ENCODE measurements around the gene CENPP.

CENPP gene

DNA sequence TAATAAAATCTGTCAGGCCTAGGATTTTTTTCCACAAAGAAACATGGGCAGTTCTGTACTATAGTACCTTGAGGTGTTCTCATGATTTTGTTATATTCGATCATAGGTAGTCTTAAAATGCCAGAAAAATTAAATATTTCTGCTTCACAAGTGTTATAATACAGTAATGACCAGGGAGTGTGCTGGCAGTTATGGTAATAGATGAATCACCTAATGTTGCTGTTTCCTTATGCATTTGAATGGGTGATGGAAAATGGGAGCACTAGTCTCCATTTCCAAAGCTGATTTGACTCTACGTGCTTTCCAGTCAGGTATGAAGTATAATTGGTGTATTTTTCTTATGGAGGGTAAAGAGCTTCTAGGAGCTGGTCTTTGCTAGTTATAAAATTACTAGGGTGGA is 54.9 kb downstream of the CENPP start:
- TF ChIP-seq, protein P1, sequence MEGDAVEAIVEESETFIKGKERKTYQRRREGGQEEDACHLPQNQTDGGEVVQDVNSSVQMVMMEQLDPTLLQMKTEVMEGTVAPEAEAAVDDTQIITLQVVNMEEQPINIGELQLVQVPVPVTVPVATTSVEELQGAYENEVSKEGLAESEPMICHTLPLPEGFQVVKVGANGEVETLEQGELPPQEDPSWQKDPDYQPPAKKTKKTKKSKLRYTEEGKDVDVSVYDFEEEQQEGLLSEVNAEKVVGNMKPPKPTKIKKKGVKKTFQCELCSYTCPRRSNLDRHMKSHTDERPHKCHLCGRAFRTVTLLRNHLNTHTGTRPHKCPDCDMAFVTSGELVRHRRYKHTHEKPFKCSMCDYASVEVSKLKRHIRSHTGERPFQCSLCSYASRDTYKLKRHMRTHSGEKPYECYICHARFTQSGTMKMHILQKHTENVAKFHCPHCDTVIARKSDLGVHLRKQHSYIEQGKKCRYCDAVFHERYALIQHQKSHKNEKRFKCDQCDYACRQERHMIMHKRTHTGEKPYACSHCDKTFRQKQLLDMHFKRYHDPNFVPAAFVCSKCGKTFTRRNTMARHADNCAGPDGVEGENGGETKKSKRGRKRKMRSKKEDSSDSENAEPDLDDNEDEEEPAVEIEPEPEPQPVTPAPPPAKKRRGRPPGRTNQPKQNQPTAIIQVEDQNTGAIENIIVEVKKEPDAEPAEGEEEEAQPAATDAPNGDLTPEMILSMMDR (IDR thresholded peaks at IDR 0.05; ENCODE audit: control extremely low read depth, extremely low read depth, low read depth, missing control alignments), result no peak
- POLR2A ChIA-PET, result no interaction called here
- CTCF ChIA-PET, result interaction anchor here (1.2 kb wide), 1 partner anchor 241 kb away, joined by 4 read pairs; no protein-coding TSS in a partner anchor
- DNase-seq (ENCODE audit: extremely low spot score), result no peak

- ChIA-PET POLR2A (no interaction called here), CTCF (interaction anchor here (1.0 kb wide), 1 partner anchor 213 kb away, joined by 3 read pairs; no protein-coding TSS in a partner anchor)
- no peak for DNase-seq (ENCODE audit: extremely low spot score)
- TF ChIP-seq, protein P1 (IDR thresholded peaks at IDR 0.05; ENCODE audit: control extremely low read depth, extremely low read depth, low read depth, missing control alignments), result no peak
Observed at GRCh38 chr9:92381775-92382174, 56.0 kb downstream of the CENPP start.

DNA sequence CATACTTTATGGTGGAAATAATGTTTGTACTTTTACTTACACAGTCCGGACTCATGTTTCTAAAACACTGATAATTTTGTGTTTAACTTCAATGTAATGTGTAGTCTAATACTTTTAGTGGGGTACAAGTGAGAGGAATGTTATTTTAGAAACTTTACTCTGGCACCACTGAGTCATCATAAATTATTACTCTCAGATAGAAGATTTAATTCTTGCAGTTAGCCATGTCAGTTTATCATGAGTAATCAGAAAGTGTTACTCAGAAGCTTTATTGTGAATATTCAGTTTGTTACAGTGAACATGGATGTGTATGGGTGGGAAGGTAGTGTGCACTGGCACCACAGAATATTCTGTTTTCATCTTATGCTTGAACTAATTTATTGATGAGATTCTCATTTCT is 58.6 kb downstream of the CENPP start:
- TF ChIP-seq, protein P1 (IDR thresholded peaks at IDR 0.05; ENCODE audit: control extremely low read depth, extremely low read depth, low read depth, missing control alignments), result no peak
- CTCF ChIA-PET, result interaction anchor here (0.9 to 1.4 kb wide), 2 partner anchors 16 to 36 kb away, joined by 3 read pairs; no protein-coding TSS in a partner anchor
- DNase-seq (ENCODE audit: extremely low spot score), result no peak
- POLR2A ChIA-PET, result no interaction called here

DNA sequence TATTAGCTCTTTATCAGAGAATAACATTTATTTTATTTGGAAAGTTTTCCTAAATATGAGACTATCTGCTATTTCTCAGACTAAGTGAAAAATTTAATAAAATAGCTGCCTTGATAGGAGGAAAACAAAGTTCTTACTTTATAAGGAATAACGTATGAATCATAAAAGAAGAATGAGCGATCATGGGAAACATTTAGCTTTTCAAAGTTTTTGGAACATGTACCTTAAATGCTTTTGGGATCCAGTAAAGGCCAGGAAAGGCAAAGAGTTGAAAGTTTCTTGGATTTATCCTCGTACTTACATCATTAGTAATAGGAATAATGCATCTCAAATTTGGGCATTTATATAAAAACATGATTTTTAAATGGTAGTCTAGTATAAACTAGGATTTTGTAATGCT is 59.2 kb downstream of the CENPP start:
- ChIA-PET CTCF (interaction anchor here (1.4 kb wide), 1 partner anchor 17 kb away, joined by 3 read pairs; no protein-coding TSS in a partner anchor), POLR2A (no interaction called here)
- TF ChIP-seq, protein P1 (IDR thresholded peaks at IDR 0.05; ENCODE audit: control extremely low read depth, extremely low read depth, low read depth, missing control alignments), result no peak
- DNase-seq (ENCODE audit: extremely low spot score), result no peak

GRCh38 chr9:92385477-92385876 is 59.7 kb downstream of the CENPP start:
- ChIA-PET CTCF (no interaction called here), POLR2A (no interaction called here)
- TF ChIP-seq, protein P1 (IDR thresholded peaks at IDR 0.05; ENCODE audit: control extremely low read depth, extremely low read depth, low read depth, missing control alignments), result no peak
- no peak for DNase-seq (ENCODE audit: extremely low spot score)

DNA sequence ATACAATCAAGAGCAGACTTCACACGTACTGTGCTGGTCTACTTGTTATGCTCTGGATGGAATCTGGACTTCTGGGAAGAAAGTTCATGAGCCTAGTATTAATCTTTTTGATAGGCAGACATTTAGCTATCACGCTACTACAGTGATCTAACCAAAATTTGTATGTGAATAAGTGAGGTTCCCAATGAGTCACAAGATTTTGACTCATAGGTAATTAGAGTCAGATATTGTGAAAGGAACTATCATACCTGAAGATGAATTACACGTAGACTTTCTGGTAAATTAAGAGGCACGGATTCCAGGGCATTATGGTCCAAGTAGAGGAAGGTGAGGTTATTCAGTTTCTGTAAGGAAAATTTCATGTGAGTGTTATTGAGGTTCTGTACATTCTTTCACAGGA is 60.2 kb downstream of the CENPP start:
- TF ChIP-seq, protein P1 (IDR thresholded peaks at IDR 0.05; ENCODE audit: control extremely low read depth, extremely low read depth, low read depth, missing control alignments), result no peak
- POLR2A ChIA-PET, result no interaction called here
- CTCF ChIA-PET, result no interaction called here
- no peak for DNase-seq (ENCODE audit: extremely low spot score)

- CTCF ChIA-PET, result interaction anchor here (1.2 kb wide), 1 partner anchor 126 kb away, joined by 3 read pairs; no protein-coding TSS in a partner anchor
- POLR2A ChIA-PET, result no interaction called here
Observed at GRCh38 chr9:92392690-92393089, 66.9 kb downstream of the CENPP start.

More at GRCh38 chr9:92392690-92393089, 66.9 kb downstream of the CENPP start:
- no peak for DNase-seq (ENCODE audit: extremely low spot score)
- TF ChIP-seq, protein P1 (IDR thresholded peaks at IDR 0.05; ENCODE audit: control extremely low read depth, extremely low read depth, low read depth, missing control alignments), result no peak
